ENCODE results near the gene DLGAP5.
A peak's percentile ranks its signal among the peaks of the same experiment; 100 is the strongest.

- TF ChIP-seq CTCF (IDR thresholded peaks at IDR 0.05 in 2 of 3, conservative IDR thresholded peaks at IDR 0.05 in 1 of 3; ENCODE audit: borderline replicate concordance in 1 of 3, insufficient read depth in 1 of 3, low read depth in 2 of 3, low read length in 2 of 3) (no peak), POLR2A (IDR thresholded peaks at IDR 0.05; ENCODE audit: borderline replicate concordance, extremely low read depth, insufficient read depth, insufficient read length) (peak; percentile 82), EGR1 (IDR thresholded peaks at IDR 0.05; ENCODE audit: low read depth) (no peak), FOSL1 (IDR thresholded peaks at IDR 0.05; ENCODE audit: low read depth) (no peak), TCF7L2 (IDR thresholded peaks at IDR 0.05; ENCODE audit: borderline replicate concordance, extremely low read depth, insufficient read depth, insufficient read length) (no peak), SP1 (IDR thresholded peaks at IDR 0.05; ENCODE audit: low read depth) (no peak), EZH2 (IDR thresholded peaks at IDR 0.05) (no peak)
Measured at GRCh38 chr14:55129086-55129427, 62.3 kb downstream of the DLGAP5 start, which contains the start of gene LGALS3.
